NCI-H1105 treated with DMSO at 0.1 percent for 48 hours (cell line): Measurements from ENCODE around the gene RNF14.
"Not testable (repeated sequence)": the region's sequence is repeated elsewhere in the genome, so short reads cannot be mapped to it uniquely, and the experiment has no call there.

Source experiments
- DNase-seq: peaks from one replicate; lab custom pipeline; 2025; lab: John Stamatoyannopoulos, UW

The RNF14 gene

GRCh38 chr5:141968914-141969608 lies at the start of gene RNF14:
Gene RNF14, plus strand, starts transcription at chr5:141969105. Its CDS starts 4,484 bp downstream, at chr5:141973589.
- DNase-seq = peak; percentile 73

DNA sequence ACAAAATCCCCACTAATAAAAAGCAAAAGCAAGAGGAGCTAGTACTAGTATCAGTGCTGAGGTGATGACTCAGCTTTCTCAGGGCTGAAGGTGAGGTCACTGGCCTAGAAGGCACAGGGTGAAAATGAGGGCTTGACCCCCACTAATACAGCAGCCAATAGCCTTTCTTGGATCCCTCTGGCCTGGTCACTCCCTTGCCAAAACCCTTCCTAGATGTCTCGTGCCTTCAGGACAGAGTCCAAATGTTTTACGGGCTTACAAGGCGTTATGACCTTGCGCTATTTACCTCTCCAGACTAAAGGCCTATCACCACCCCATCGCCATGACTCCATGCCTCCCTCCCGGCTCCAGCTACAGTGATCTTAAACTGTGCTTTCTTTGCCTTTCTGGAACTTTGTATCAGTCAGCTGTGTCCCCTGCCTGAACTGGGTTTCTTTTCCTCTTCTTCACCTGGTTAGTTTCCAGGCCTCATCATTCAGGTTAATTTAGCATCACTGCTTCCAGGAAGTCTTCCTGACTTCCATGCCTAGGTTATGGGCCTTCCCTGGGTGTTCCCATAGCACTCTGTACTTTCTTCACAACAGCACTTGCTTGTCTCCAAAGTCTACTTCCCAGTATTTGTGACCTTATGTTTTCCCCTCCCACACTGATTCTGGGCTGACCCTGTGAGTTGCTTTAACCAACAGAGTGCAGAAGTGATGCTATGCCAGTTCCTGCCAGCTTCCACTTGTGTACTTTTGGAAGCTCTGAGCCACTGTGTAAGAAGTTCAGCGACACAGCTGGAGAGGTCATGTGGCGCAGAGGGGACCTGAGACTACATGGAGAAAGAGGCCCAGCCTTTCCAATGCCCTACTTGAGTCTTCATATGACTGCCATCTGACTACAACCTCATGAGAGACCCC lies 49.4 kb upstream of the RNF14 start:
- no peak for DNase-seq

- DNase-seq = no peak
These were observed 48.1 kb upstream of the RNF14 start for GRCh38 chr5:141920771-141921170.

DNA sequence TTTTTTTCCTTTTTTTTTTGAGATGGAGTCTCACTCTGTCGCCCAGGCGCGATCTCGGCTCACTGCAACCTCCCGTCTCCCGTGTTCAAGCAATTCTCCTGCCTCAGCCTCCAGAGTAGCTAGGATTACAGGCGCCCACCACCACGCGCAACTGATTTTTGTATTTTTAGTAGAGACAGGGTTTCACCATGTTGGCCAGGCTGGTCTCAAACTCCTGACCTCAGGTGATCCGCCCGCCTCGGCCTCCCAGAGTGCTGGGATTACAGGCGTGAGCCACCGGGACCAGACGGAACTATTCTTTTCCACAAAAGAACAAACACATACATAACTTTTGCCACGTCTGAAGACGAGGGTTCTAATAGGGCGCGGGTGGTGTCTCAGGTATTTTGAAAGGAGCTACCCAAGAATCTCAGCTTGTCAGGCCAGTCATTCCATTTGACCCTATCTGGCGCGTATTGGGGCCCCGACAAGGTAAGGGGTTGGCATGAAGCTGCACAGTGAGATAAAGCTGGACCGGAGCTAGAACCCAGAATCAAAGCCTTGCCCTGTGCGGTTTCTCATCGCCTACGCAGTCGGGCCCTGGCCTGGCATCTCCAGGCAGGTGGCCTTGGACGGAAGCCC lies 46.0 kb upstream of the RNF14 start:
- not testable (repeated sequence) for DNase-seq

DNA sequence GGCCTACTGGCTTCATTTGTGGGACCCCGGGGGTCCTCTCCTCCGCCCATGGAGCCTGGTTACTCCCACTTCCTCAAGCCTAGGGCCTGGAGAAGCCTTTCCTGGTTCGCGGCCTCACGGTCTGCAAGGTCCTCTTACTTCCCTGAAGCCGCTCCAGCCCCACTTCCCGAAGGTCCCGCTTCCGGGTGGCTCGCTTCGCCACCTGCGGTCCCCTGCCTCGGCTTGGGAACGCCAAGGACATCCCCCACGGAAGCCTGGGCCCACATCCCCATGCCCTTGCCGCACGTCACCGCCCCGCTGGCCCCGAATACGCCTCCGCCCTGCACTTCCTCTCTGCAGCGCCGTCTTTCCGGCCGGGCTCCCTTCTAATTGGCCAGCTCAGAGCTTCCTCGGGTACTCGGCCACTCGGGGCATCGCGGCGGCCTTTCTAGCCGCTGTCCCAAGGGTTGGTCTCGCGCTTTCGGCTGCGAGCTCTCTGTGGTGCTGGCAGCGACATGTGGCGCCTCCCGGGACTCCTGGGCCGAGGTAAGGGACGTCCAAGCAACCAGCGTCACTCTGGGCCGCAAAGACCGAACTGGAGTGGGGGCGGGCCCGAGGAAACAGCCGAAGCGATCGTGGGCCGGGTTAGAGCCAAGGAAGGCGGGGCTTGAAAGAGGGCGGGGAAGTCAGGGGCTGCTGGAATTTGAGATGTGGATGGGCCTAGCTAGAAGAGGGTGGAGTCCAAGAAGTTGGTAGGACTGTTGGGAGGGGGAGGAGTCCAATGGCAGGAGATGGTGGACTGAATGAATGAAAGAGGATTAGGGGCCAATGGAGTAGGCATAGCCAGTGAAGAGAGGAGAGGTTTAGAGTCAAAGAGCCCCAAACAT lies 45.2 kb upstream of the RNF14 start, which contains the start of gene DELE1:
DELE1 (plus strand) TSS at position 424 of the 866 bp plus-strand sequence; CDS start at position 495, 71 bp downstream.
- peak; percentile 73 for DNase-seq

DNA sequence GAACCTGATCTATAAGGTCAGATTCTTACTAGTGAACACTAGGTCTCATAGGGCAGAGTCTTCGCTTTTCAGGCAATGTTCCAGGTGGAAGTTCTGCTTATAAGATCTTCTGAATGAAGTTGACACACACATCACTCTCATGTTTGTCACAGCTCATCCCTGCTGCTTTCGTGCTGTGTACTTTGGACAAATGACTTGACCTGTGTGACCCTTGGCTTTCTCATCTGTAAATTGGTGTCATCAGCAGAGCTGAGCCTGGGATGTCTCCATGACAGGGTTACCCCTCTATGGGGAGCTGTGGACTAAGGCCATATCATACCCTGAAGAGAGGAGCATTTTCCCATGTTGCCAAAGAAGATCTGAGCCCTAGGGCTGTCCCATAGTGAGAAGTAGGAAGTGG lies 42.5 kb upstream of the RNF14 start:
- DNase-seq = no peak

DNA sequence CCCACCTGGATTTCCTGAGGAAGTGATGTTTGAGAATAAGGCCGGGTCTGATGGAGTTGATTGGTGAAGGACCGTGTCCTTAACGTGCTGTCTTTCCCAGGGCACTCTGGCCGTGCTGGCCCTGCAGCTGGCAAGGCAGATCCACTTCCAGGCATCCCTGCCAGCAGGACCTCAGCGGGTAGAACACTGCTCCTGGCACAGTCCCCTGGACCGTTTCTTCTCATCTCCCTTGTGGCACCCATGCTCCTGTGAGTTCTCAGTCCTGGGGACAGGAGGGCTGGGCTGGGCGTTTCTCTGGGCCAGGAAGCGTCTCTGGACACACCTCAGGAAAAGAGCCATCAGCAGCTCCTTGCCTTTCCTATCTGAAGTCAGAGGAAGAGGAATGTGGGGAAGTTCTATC lies 40.9 kb upstream of the RNF14 start:
- no peak for DNase-seq

DNA sequence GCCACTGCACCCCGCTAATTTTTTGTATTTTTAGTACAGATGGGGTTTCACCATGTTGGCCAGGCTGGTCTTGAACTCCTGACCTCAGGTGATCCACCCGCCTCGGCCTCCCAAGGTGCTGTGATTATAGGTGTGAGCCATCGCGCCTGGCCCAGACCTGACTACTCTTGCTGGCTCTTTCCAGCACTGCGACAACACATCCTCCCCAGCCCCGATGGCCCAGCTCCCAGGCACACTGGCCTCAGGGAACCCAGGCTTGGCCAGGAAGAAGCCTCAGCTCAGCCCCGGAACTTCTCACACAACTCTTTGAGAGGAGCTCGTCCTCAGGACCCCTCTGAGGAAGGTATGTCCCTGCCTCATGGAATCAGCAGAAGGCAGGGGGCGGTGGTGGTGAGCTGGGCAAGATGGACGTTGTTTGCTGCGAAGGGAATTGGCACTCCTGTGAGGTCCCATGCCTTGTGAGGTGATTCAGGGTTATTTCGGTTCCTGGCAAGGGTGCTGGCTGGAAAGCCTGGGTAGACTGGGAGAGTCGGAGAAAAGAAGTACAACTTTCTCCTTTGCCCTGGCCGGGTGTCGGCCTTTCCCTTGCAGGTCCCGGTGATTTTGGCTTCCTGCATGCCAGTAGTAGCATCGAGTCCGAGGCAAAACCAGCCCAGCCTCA lies 39.4 kb upstream of the RNF14 start:
- no peak for DNase-seq

DNA sequence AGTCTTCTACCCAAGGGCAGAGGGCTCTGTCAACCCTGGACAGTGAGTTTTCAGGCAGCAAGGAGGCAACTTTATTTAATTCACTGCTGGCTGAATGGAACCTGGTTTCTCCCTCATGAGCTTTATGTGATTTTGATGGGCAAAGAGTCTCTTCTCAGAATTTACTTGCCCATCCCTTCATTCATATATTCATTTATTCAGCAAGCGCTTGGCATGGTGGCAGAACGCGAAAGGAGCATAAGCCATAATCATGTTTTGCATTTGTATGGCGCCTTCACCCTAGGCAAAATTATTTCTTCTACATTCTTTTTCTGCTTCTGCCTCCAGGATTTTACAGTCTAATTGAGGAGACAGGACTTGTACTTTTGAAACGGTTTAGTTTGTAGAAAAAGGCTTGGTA lies 37.2 kb upstream of the RNF14 start:
- no peak for DNase-seq

- DNase-seq = no peak
These were observed 35.8 kb upstream of the RNF14 start for GRCh38 chr5:141933151-141933550.

GRCh38 chr5:141934099-141934844 lies 34.6 kb upstream of the RNF14 start:
- peak; percentile 76 for DNase-seq

DNA sequence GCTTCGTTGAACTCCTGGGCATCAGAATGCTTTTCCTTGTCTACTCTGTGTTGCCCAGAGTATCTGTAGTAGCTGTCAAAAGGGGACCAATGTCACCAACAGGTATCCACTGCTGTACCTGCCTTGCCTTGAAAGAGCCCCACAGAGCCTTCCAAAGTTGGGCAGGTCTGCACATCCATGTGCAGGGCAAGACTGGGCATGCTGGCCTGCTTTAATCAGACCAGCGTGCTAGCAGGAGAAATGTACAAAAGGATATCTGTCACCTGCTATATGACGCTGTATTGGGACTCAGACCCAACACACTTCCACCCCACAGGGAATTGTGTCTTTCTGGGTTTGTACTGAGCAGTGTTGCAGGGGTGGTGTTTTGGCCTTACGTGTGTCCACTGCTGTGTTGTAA lies 33.4 kb upstream of the RNF14 start:
- peak; percentile 63 for DNase-seq

DNA sequence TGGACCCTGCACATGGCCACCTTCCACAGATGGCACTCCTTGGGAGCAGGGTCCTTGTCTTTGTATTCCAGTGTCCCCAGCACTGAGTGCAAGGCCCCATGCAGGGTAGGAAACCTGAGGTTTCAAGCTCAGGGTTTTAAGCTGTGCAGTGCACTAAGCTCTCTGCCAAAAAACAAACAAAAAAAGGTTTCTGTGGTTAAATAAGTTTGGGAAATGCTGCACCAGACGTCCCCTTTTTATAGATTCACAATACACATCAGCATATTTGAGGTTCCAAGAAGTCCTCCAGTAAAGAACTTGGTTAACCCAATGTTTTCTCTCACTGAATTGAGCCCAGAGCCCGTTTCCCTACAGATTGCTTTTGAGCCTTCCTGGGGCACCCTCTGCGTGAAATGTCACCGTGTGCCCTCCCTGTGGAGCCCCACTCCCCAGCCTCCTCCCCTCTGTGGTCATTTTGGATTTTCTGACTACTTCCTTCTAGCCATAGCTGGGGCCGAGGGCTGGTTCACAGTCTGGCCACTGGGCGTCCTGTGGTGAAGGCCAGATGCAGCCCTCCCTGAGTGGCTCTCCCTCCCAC lies 28.1 kb upstream of the RNF14 start:
- DNase-seq = no peak

GRCh38 chr5:141941307-141941706 lies 27.6 kb upstream of the RNF14 start:
- DNase-seq = no peak

- no peak for DNase-seq
These were observed 27.1 kb upstream of the RNF14 start for GRCh38 chr5:141941779-141942178.

DNA sequence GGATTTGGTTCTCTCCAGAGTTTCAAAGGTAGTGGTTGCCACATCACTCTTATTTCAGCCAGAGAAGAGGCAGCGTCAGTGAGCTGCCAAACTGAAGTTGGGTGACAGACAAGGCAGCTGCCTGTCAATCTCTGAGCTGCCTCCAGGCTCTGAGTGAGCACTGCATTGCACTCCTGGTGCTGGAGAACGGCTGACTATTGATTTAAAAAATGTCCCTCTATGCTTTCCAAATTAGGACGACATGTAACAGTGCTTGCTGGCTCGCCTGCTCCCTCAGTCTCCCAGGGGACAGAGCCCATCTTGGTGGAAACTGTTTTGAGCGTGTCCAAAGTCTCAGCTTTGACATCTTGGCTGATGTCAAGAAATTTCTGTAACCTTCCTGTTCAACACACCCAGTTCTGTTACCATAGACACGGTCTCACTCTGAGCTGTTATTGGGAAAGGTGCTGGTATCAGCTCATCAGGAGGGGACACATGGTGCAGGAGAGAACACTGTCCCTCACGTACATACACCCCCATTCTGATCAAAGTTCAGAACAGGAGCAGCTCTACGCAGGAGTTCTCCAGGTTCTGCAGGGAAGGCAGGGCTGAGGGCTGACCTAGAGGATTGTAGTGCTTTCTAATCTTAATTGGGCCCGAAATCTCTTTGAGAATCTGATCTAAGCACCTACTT lies 26.6 kb upstream of the RNF14 start:
- DNase-seq = no peak

DNA sequence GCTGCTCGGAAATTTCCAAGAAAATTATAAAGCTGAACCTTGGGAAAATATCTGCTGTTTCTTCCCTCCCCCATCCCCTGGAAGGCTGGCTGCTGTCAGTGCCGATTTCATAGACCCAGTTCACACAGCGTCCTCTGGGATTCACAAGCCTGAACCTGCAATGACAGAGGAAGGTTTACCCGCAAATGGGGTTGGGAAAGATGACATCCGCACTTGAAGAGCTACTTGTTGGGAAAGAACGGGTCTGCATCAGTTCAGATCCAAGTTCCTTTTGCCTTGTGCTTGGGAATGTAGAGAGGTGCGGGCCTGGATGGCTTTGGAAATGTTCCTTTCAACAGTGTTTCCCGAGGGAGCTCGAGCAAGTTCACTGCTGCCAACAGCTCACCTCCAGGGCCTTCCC lies 24.8 kb upstream of the RNF14 start:
- DNase-seq = no peak

DNA sequence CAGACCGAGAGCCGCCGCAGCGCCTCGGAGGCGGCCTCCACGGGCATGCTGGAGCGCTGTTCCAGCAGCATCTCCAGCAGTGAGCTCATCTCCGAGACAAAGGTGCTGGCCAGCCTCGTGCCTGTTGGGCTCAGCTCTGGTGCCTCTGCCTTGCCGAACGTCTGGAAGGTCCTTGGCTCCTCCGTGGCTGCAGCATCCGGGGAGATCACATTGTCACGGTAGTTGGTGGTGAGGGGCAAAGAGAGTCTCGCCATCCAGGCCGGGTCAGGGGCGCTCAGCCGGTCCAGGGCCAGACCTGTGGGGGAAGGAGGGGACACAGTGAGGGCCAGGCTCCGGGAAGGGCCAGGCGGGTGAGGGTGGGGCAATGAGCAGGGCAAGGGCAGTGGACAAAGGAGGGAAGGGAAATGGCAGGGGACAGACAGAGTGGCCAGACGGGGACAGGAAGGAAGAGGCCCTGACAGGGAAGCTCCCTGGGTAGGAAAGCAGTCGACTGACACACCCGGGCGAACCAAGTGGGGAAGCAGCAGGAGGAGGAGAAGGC lies 23.3 kb upstream of the RNF14 start:
- no peak for DNase-seq

GRCh38 chr5:141947316-141947715 lies 21.6 kb upstream of the RNF14 start:
- DNase-seq = no peak
